Calu3 (cell line): ENCODE data around the gene USB1. TPM values are rescaled to one million over a fixed set of nuclear protein-coding genes. Genes with fewer than 3 reads are reported as not detected.
A peak's percentile ranks its signal among the peaks of the same experiment; 100 is the strongest.
"Not testable (repeated sequence)": the region's sequence is repeated elsewhere in the genome, so short reads cannot be mapped to it uniquely, and the experiment has no call there.

Source experiments
- BruUV-seq: library from RNA; stranded (reverse); fragments of 400-500 nt; replicated peaks from 2 replicates; lab custom pipeline; 2021; lab: Mats Ljungman, UMichigan
- CTCF ChIA-PET: fragments of 300-600 bp; sonication (Branson Sonifier 250); formaldehyde crosslinking; loops from one replicate; lab custom pipeline; 2022; ENCODE audit warnings: antibody characterized with exemption; lab: Charles Lee
- DNase-seq: peaks from one replicate; pipeline ENCODE4 v3.0.0; 2022
- H3K27ac Mint-ChIP-seq: one replicate; pipeline ENCODE4 v1.8.0; 2022; ENCODE audit warnings: mixed read lengths; ENCODE audit not compliant: unreplicated experiment
- H3K27me3 Mint-ChIP-seq: one replicate; pipeline ENCODE4 v1.8.0; 2022; ENCODE audit warnings: mixed read lengths; ENCODE audit not compliant: unreplicated experiment
- H3K36me3 Mint-ChIP-seq: one replicate; pipeline ENCODE4 v1.8.0; 2022; ENCODE audit warnings: mild to moderate bottlenecking, moderate library complexity, mixed read lengths; ENCODE audit not compliant: insufficient read depth, unreplicated experiment
- H3K4me1 Mint-ChIP-seq: one replicate; pipeline ENCODE4 v1.8.0; 2022; ENCODE audit warnings: mild to moderate bottlenecking, low read depth, mixed read lengths; ENCODE audit not compliant: unreplicated experiment
- H3K4me3 Mint-ChIP-seq: one replicate; pipeline ENCODE4 v1.8.0; 2022; ENCODE audit warnings: mild to moderate bottlenecking, low read depth, moderate library complexity, mixed read lengths; ENCODE audit not compliant: unreplicated experiment
- H3K9me3 Mint-ChIP-seq: one replicate; pipeline ENCODE4 v1.8.0; 2022; ENCODE audit warnings: low read depth, mixed read lengths; ENCODE audit not compliant: unreplicated experiment
- intact Hi-C: fragments of 100-400 bp; cut with micrococcal nuclease; formaldehyde crosslinking; loops from one replicate; pipeline ENCODE4 v1.10.0; 2022; ENCODE audit not compliant: unreplicated experiment
- total RNA-seq: library from RNA; stranded (reverse); gene quantifications from 2 replicates; pipeline ENCODE4 v1.2.3, GENCODE V29; 2022
- TF ChIP-seq, protein P1 (sequence below): fragments of 200-600 bp; IDR thresholded peaks from one replicate; pipeline ENCODE4 v1.8.0; 2022; ENCODE audit warnings: antibody characterized with exemption; ENCODE audit not compliant: unreplicated experiment

USB1 gene
- total RNA-seq, 1 experiment from 2014 or later = 59.3 TPM

DNA sequence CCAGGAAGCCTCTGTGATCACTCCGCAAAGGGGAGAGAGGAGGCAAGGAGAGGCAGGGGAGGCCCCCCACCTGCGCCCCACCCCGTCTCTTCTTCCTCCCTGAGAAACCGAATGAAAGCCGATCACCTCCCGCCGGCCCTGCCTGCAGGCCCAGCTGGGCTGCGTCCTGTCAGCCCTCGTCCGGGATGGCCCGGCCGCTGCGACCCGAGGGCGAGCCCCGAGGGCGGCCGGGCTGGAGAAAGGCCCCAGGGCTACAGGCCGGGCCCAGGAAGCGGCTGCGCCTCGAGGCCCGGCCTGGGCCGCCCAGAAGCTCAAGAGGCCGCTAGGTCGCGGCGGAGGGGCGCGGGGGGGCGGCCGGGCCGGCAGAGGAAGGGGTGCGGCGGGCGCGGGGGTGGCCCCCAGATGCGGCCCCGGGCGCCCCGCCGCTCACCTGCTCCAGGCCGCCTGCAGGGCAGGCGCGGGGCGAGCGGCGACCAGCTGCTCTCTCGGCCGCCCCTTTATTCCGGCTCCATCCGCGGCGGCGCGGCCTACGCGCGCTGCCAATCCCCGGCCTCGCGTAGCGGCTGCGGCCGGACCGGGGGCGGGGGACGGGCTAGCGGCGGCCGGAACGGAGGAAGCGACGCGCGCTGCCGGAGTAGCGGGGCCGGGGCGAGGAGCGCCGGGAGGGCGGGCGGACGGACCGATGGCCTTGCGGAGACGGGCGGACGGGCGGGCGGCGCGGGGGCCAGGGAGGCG lies 1.1 kb upstream of the USB1 start, which contains the start of gene ZNF319:
Gene ZNF319 (minus strand): TSS at position 702 of the 735 bp plus-strand sequence. CDS start 2,407 bp downstream, outside the sequence.
- H3K4me1 Mint-ChIP-seq = peaks cover 30% of the 10 kb centered on the region
- CTCF ChIA-PET = interaction anchor here (0.6 to 1.5 kb wide), 3 partner anchors 100 to 424 kb away, joined by 3 to 7 read pairs (median 3); no protein-coding TSS in a partner anchor
- intact Hi-C loops = loop anchor here (1.0 to 10.0 kb wide), 3 partner anchors 101 to 245 kb away; no protein-coding TSS in a partner anchor
- no TSS peak for BruUV-seq
- H3K4me3 Mint-ChIP-seq = peak within 1 kb of the TSS; percentile 98
- no peaks in the 10 kb centered on the region for H3K27me3 Mint-ChIP-seq
- no peaks in the 10 kb centered on the region for H3K9me3 Mint-ChIP-seq
- TF ChIP-seq, protein P1, sequence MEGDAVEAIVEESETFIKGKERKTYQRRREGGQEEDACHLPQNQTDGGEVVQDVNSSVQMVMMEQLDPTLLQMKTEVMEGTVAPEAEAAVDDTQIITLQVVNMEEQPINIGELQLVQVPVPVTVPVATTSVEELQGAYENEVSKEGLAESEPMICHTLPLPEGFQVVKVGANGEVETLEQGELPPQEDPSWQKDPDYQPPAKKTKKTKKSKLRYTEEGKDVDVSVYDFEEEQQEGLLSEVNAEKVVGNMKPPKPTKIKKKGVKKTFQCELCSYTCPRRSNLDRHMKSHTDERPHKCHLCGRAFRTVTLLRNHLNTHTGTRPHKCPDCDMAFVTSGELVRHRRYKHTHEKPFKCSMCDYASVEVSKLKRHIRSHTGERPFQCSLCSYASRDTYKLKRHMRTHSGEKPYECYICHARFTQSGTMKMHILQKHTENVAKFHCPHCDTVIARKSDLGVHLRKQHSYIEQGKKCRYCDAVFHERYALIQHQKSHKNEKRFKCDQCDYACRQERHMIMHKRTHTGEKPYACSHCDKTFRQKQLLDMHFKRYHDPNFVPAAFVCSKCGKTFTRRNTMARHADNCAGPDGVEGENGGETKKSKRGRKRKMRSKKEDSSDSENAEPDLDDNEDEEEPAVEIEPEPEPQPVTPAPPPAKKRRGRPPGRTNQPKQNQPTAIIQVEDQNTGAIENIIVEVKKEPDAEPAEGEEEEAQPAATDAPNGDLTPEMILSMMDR = no peak
- H3K36me3 Mint-ChIP-seq = peaks cover 58% of the 10 kb centered on the region
- no peak for DNase-seq
- peak within 1 kb of the TSS; percentile 76 for H3K27ac Mint-ChIP-seq

DNA sequence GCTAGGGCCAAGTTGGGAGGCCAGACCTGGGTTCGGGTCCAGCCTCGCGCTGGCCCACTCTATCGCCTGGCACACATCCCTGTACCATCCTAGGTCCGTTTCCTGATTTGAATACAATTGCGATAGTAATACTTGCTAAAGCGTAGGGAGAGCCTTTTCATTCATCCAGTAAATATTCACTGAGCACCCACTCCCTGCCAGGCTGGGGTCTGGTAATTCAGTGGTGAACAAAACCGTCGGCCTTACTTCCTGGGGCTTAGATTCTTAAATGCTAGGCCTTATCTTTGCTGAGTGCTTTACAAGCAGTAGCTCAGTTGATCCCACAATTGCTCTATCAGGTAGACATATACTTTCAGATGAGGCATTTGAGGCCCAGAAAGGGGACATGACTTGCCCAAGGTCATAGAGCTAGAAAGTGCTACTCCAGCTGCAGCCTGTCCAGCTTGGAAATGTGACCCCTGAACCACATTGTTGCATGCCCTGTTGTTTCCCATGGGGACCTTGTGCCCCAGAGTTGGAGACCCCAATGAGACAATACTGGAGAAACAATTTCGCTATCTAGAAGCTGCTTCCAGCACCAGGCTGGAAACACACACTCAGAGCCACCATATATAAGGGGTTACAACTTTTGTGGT lies 691 bp downstream of the USB1 start:
- no peak for DNase-seq
- BruUV-seq = no TSS peak
- intact Hi-C loops = loop anchor here (1.0 to 10.0 kb wide), 3 partner anchors 205 to 426 kb away; no protein-coding TSS in a partner anchor
- Mint-ChIP-seq H3K27ac (no peak overlapping the region), H3K27me3 (no peaks in the 10 kb centered on the region), H3K4me1 (peaks cover 30% of the 10 kb centered on the region), H3K36me3 (peaks cover 49% of the 10 kb centered on the region), H3K4me3 (peak overlapping the region; percentile 98), H3K9me3 (no peaks in the 10 kb centered on the region)
- CTCF ChIA-PET = interaction anchor here (0.6 to 1.1 kb wide), 4 partner anchors 25 to 208 kb away, joined by 3 to 5 read pairs (median 5); no protein-coding TSS in a partner anchor
- TF ChIP-seq, protein P1 = no peak

- DNase-seq = no peak
- intact Hi-C loops = loop anchor here (5.0 to 10.0 kb wide), 2 partner anchors 205 to 248 kb away; no protein-coding TSS in a partner anchor
- Mint-ChIP-seq H3K9me3 (no peaks in the 10 kb centered on the region), H3K36me3 (peaks cover 44% of the 10 kb centered on the region), H3K4me1 (peaks cover 30% of the 10 kb centered on the region), H3K27ac (no peak overlapping the region), H3K4me3 (no peak overlapping the region), H3K27me3 (no peaks in the 10 kb centered on the region)
- no TSS peak for BruUV-seq
- CTCF ChIA-PET = interaction anchor here (0.9 kb wide), 1 partner anchor 208 kb away, joined by 5 read pairs; no protein-coding TSS in a partner anchor
- TF ChIP-seq, protein P1 = no peak
Observed at GRCh38 chr16:58002416-58002800, 1.2 kb downstream of the USB1 start.

- no peaks in the 10 kb centered on the region for H3K27me3 Mint-ChIP-seq
- H3K4me1 Mint-ChIP-seq = peaks cover 30% of the 10 kb centered on the region
- no TSS peak for BruUV-seq
- peaks cover 42% of the 10 kb centered on the region for H3K36me3 Mint-ChIP-seq
- intact Hi-C loops = loop anchor here (5.0 to 10.0 kb wide), 2 partner anchors 206 to 248 kb away; no protein-coding TSS in a partner anchor
- CTCF ChIA-PET = no interaction called here
- no peak overlapping the region for H3K27ac Mint-ChIP-seq
- TF ChIP-seq, protein P1 = no peak
- H3K4me3 Mint-ChIP-seq = no peak overlapping the region
- no peak for DNase-seq
- H3K9me3 Mint-ChIP-seq = no peaks in the 10 kb centered on the region
Observed at GRCh38 chr16:58002936-58003335, 1.7 kb downstream of the USB1 start.

DNA sequence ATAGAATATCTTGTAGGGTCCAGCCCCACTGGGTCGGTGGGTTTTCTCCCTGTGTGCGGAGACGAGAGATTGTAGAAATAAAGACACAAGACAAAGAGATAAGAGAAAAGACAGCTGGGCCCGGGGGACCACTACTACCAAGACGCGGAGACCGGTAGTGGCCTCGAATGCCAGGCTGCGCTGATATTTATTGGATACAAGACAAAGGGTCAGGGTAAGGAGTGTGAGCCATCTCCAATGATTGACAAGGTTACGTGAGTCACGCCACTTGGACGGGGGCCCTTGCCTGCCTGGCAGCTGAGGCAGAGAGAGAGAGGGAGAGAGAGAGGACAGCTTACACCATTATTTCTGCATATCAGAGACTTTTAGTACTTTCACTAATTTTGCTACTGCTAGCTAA lies 3.5 kb downstream of the USB1 start:
- H3K27me3 Mint-ChIP-seq, CTCF ChIA-PET, H3K9me3 Mint-ChIP-seq, DNase-seq, BruUV-seq, H3K4me3 Mint-ChIP-seq, H3K27ac Mint-ChIP-seq: not testable (repeated sequence)
- Mint-ChIP-seq H3K4me1 (peaks cover 14% of the 10 kb centered on the region), H3K36me3 (peaks cover 39% of the 10 kb centered on the region)
- intact Hi-C loops = loop anchor here (5.0 to 10.0 kb wide), 2 partner anchors 207 to 250 kb away; no protein-coding TSS in a partner anchor
